CD14-positive monocyte (primary cell): ENCODE data around the gene RNASE13. TPM values are rescaled to one million over a fixed set of nuclear protein-coding genes. Genes with fewer than 3 reads are reported as not detected.

Source experiments
- DNase-seq, 3 donors: peaks; one replicate each; pipeline ENCODE4 v3.0.0-alpha.2; 2011 to 2022
- H2AFZ ChIP-seq: 2 replicates; pipeline ENCODE4 v1.6.0; 2012; ENCODE audit warnings: mild to moderate bottlenecking, low read depth, low read length, inconsistent platforms; ENCODE audit not compliant: insufficient read depth, poor library complexity, severe bottlenecking
- H3K27ac ChIP-seq, 2 donors: 1 replicate in 1 of 2; 2 replicates in 1 of 2; pipeline ENCODE4 v1.5.1; 2012 to 2013; ENCODE audit warnings: low read length in 2 of 2, control low read depth in 1 of 2, inconsistent platforms in 1 of 2, low read depth in 1 of 2, mild to moderate bottlenecking in 1 of 2
- H3K27me3 ChIP-seq, 2 donors: one replicate each; pipeline versions ENCODE4 v1.6.0 to v1.6.1; 2011 to 2013; ENCODE audit warnings: low read length in 2 of 2; ENCODE audit not compliant: control insufficient read depth in 2 of 2, insufficient read depth in 2 of 2
- H3K36me3 ChIP-seq, 2 donors: replicated peaks in 1 of 2; 1 replicate in 1 of 2; 2 replicates in 1 of 2; pipeline versions ENCODE4 v1.5.1 to v1.6.1; 2012 to 2013; ENCODE audit warnings: low read length in 2 of 2, control low read depth in 1 of 2, inconsistent platforms in 1 of 2, mild to moderate bottlenecking in 1 of 2; ENCODE audit not compliant: insufficient read depth in 2 of 2, control insufficient read depth in 1 of 2
- H3K4me1 ChIP-seq, 2 donors: 1 replicate in 1 of 2; 2 replicates in 1 of 2; pipeline versions ENCODE4 v1.5.1 to v1.6.1; 2012 to 2013; ENCODE audit warnings: low read length in 2 of 2, control low read depth in 1 of 2, inconsistent platforms in 1 of 2, mild to moderate bottlenecking in 1 of 2, moderate library complexity in 1 of 2; ENCODE audit not compliant: insufficient read depth in 2 of 2, control insufficient read depth in 1 of 2
- H3K4me2 ChIP-seq: replicated peaks from 2 replicates; pipeline ENCODE3; 2012; ENCODE audit warnings: low read length, moderate library complexity, mild to moderate bottlenecking; ENCODE audit not compliant: poor library complexity, severe bottlenecking; ENCODE audit errors: extremely low read depth
- H3K4me3 ChIP-seq, 3 experiments: fragments of 200-600 bp in 1 of 3; sonication (generic) in 1 of 3; replicated peaks in 1 of 3; 1 replicate in 2 of 3; 2 replicates in 1 of 3; pipeline ENCODE4 v1.5.1; 2011 to 2013; ENCODE audit warnings: low read length in 3 of 3, mild to moderate bottlenecking in 3 of 3, control low read depth in 2 of 3, low read depth in 2 of 3, inconsistent platforms in 1 of 3, moderate library complexity in 1 of 3
- H3K79me2 ChIP-seq: 2 replicates; pipeline ENCODE4 v1.6.0; 2012; ENCODE audit warnings: mild to moderate bottlenecking, control low read depth, inconsistent platforms, low read length, moderate library complexity; ENCODE audit not compliant: insufficient read depth
- H3K9ac ChIP-seq: 2 replicates; pipeline ENCODE4 v1.6.0; 2017; ENCODE audit warnings: low read length, mild to moderate bottlenecking; ENCODE audit not compliant: insufficient read depth, poor library complexity, severe bottlenecking
- H3K9me3 ChIP-seq, 2 donors: replicated peaks in 1 of 2; 1 replicate in 1 of 2; 2 replicates in 1 of 2; pipeline versions ENCODE4 v1.5.1 to v1.6.1; 2012 to 2013; ENCODE audit warnings: low read length in 2 of 2, control low read depth in 1 of 2; ENCODE audit not compliant: control insufficient read depth in 1 of 2, insufficient read depth in 1 of 2
- H4K20me1 ChIP-seq: 2 replicates; pipeline ENCODE4 v1.6.0; 2012; ENCODE audit warnings: mild to moderate bottlenecking, low read length, control low read depth, moderate library complexity; ENCODE audit not compliant: insufficient read depth
- H3K27ac Mint-ChIP-seq, 7 donors: one replicate each; pipeline ENCODE4 v1.8.0; 2020; ENCODE audit warnings: mild to moderate bottlenecking in 7 of 7, mixed read lengths in 7 of 7, moderate library complexity in 6 of 7, inconsistent platforms in 2 of 7
- H3K27me3 Mint-ChIP-seq, 3 donors: one replicate each; pipeline ENCODE4 v1.8.0; 2021 to 2022; ENCODE audit warnings: low read depth in 3 of 3, mild to moderate bottlenecking in 3 of 3, mixed read lengths in 3 of 3, moderate library complexity in 3 of 3, inconsistent platforms in 1 of 3
- H3K36me3 Mint-ChIP-seq, 2 donors: one replicate each; pipeline ENCODE4 v1.8.0; 2020; ENCODE audit warnings: mixed read lengths in 2 of 2, inconsistent platforms in 1 of 2, mild to moderate bottlenecking in 1 of 2
- H3K4me1 Mint-ChIP-seq: one replicate; pipeline ENCODE4 v1.8.0; 2020; ENCODE audit warnings: mild to moderate bottlenecking, mixed read lengths
- H3K4me3 Mint-ChIP-seq, 2 donors: one replicate each; pipeline ENCODE4 v1.8.0; 2020; ENCODE audit warnings: mild to moderate bottlenecking in 2 of 2, mixed read lengths in 2 of 2, moderate library complexity in 1 of 2
- H3K9me3 Mint-ChIP-seq, 7 donors: one replicate each; pipeline ENCODE4 v1.8.0; 2020 to 2022; ENCODE audit warnings: mixed read lengths in 7 of 7, mild to moderate bottlenecking in 6 of 7, moderate library complexity in 6 of 7, inconsistent platforms in 2 of 7
- CTCF ChIP-seq: fragments of 200-600 bp; IDR thresholded peaks from one replicate; pipeline ENCODE4 v1.8.0; 2022; ENCODE audit warnings: antibody characterized with exemption, mild to moderate bottlenecking
- WGBS: methylation state at CpG from one replicate; pipeline ENCODE4 v1.1.5; 2013; ENCODE audit warnings: missing lambda C conversion rate; ENCODE audit not compliant: insufficient coverage; 5-methylcytosine and 5-hydroxymethylcytosine counted together
- intact Hi-C, 2 donors: fragments of 100-400 bp; cut with micrococcal nuclease; formaldehyde crosslinking; loops; one replicate each; pipeline versions ENCODE4 v1.15.0 to v1.15.1; 2023
- polyA plus RNA-seq, 3 donors: library from polyadenylated mRNA; depleted of rRNA in 1 of 3; unstranded in 2 of 3; stranded (reverse) in 1 of 3; fragments of 300-500 nt in 2 of 3; fragments of >200 nt in 1 of 3; fragmentation: Illumina TruSeq in 2 of 3; gene quantifications; 1 replicate in 2 of 3; 2 replicates in 1 of 3; pipeline ENCODE4 v1.2.3, GENCODE V29; 2012 to 2021

Gene RNASE13
- polyA plus RNA-seq, 3 donors: 0.39 TPM; not detected in 2

- TF ChIP-seq CTCF: no peak
- intact Hi-C loops: loop anchor here in 1 of 2 donors (10.0 kb wide), 1 partner anchor 49 kb away; no protein-coding TSS in a partner anchor
- no peak overlapping the region for H3K4me2 ChIP-seq
- Mint-ChIP-seq H3K9me3 (peaks cover 0 to 2% (median 0%) of the 10 kb centered on the region in 7 donors), H3K4me3 (no peak overlapping the region), H3K27ac (no peak overlapping the region), H3K4me1 (peaks cover 3% of the 10 kb centered on the region), H3K27me3 (peaks cover 8 to 20% (median 16%) of the 10 kb centered on the region in 3 donors), H3K36me3 (peaks cover 0 to under 1% of the 10 kb centered on the region in 2 donors)
- no peak overlapping the region for H3K9ac ChIP-seq
- H3K27ac ChIP-seq: no peak overlapping the region
- peaks cover 1% of the 10 kb centered on the region in 2 donors for H3K4me1 ChIP-seq
- H3K36me3 ChIP-seq: no peaks in the 10 kb centered on the region
- DNase-seq: no peak
- H2AFZ ChIP-seq: no peak overlapping the region
- no peaks in the 10 kb centered on the region for H3K9me3 ChIP-seq
- no peaks in the 10 kb centered on the region for H4K20me1 ChIP-seq
- 95% methylated on average over 3 of the region's 3 CpGs for WGBS
- peaks cover 0 to 14% of the 10 kb centered on the region in 2 donors for H3K27me3 ChIP-seq
- no peak overlapping the region for H3K4me3 ChIP-seq
- no peaks in the 10 kb centered on the region for H3K79me2 ChIP-seq
Observed at GRCh38 chr14:21063479-21063878, 28.9 kb upstream of the RNASE13 start.

- Histone ChIP-seq H3K27me3 (peaks cover 0 to 8% of the 10 kb centered on the region in 2 donors), H3K9ac (no peak overlapping the region)
- intact Hi-C loops: loop anchor here in 1 of 2 donors (10.0 kb wide), 1 partner anchor 47 kb away; no protein-coding TSS in a partner anchor
Observed at GRCh38 chr14:21061347-21061668, 26.7 kb upstream of the RNASE13 start.

More at GRCh38 chr14:21061347-21061668, 26.7 kb upstream of the RNASE13 start:
- H3K27ac Mint-ChIP-seq: no peak overlapping the region
- Histone ChIP-seq H3K4me1 (no peaks in the 10 kb centered on the region), H3K27ac (no peak overlapping the region), H3K4me3 (no peak overlapping the region), H4K20me1 (no peaks in the 10 kb centered on the region), H3K9me3 (no peaks in the 10 kb centered on the region), H2AFZ (no peak overlapping the region), H3K4me2 (no peak overlapping the region), H3K79me2 (no peaks in the 10 kb centered on the region), H3K36me3 (no peaks in the 10 kb centered on the region)
- TF ChIP-seq CTCF: no peak
- H3K27me3 Mint-ChIP-seq: peaks cover 11 to 17% (median 15%) of the 10 kb centered on the region in 3 donors
- H3K4me3 Mint-ChIP-seq: no peak overlapping the region
- H3K4me1 Mint-ChIP-seq: no peaks in the 10 kb centered on the region
- no peaks in the 10 kb centered on the region for H3K36me3 Mint-ChIP-seq
- WGBS: 100% methylated on average over 2 of the region's 3 CpGs
- H3K9me3 Mint-ChIP-seq: peaks cover 0 to 2% (median 0%) of the 10 kb centered on the region in 7 donors
- no peak for DNase-seq
